NCI-H2227 (cell line): ENCODE measurements around the gene KCNN4.

Experiments
- DNase-seq: peaks from one replicate; lab custom pipeline; 2025; ENCODE audit not compliant: unreplicated experiment; lab: John Stamatoyannopoulos, UW

KCNN4 gene

GRCh38 chr19:43749898-43750297 lies 30.9 kb downstream of the KCNN4 start:
- DNase-seq: no peak

GRCh38 chr19:43749152-43749551 lies 31.6 kb downstream of the KCNN4 start:
- DNase-seq: no peak

GRCh38 chr19:43748685-43749084 lies 32.1 kb downstream of the KCNN4 start:
- no peak for DNase-seq

GRCh38 chr19:43748205-43748594 lies 32.6 kb downstream of the KCNN4 start:
- no peak for DNase-seq

GRCh38 chr19:43747557-43748204 lies 33.1 kb downstream of the KCNN4 start:
- no peak for DNase-seq

- no peak for DNase-seq
These were observed 37.7 kb downstream of the KCNN4 start for GRCh38 chr19:43743059-43743458.

GRCh38 chr19:43741075-43741825 lies 39.5 kb downstream of the KCNN4 start:
- no peak for DNase-seq

GRCh38 chr19:43739439-43740235 lies 41.1 kb downstream of the KCNN4 start:
- DNase-seq: no peak

GRCh38 chr19:43738780-43739211 lies 42.0 kb downstream of the KCNN4 start:
- no peak for DNase-seq

- no peak for DNase-seq
These were observed 44.8 kb downstream of the KCNN4 start for GRCh38 chr19:43735957-43736356.

GRCh38 chr19:43735013-43735412 lies 45.8 kb downstream of the KCNN4 start:
- DNase-seq: no peak

GRCh38 chr19:43731846-43732245 lies 48.9 kb downstream of the KCNN4 start:
- DNase-seq: no peak

GRCh38 chr19:43731346-43731745 lies 49.4 kb downstream of the KCNN4 start:
- DNase-seq: no peak

- DNase-seq: no peak
These were observed 50.9 kb downstream of the KCNN4 start for GRCh38 chr19:43729919-43730318.

- DNase-seq: no peak
These were observed 53.2 kb downstream of the KCNN4 start for GRCh38 chr19:43727593-43727853.

GRCh38 chr19:43726736-43727592 lies 53.8 kb downstream of the KCNN4 start:
- DNase-seq: no peak

- DNase-seq: no peak
These were observed 55.3 kb downstream of the KCNN4 start for GRCh38 chr19:43725468-43725867.

- no peak for DNase-seq
These were observed 55.9 kb downstream of the KCNN4 start for GRCh38 chr19:43724896-43725295.

GRCh38 chr19:43723588-43723987 lies 57.2 kb downstream of the KCNN4 start:
- no peak for DNase-seq

- DNase-seq: no peak
These were observed 59.2 kb downstream of the KCNN4 start for GRCh38 chr19:43721469-43722048.

- DNase-seq: no peak
These were observed 59.8 kb downstream of the KCNN4 start for GRCh38 chr19:43720936-43721335.
